ENCODE data around the gene HOXD1.

DNA sequence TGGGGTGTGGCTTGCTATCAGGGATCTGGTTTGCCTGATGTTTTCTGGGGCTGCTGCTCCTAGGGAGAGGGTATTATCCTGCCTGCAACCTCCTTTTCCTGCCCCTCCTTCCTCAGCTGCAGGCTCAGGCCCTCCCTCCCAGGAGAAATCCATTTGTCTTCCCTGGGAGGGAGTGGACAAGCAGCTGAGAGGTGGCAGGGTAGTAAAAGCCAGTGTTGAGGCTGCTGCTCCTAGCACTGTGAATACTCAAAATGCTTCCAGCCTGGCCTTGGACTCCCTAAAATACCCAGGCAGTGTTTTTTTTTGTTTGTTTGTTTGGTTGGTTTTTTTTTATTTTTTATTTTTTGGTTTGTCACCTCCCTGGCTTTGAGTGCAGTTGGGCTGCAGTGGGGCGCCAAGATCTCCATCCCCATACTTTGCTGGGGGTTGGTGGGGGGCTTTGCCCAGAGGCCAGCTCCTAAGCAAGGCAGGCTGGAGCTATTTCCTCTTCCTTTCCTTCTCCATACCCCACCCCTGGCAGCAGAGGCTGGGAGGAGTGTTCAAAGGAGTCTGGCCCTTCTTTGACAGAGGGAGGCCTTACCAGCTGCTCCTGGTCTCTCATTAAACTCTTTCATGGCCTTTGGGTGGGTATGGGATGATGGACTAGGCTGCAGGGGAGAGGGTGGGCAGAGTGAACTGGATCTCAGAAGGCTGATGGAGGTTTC is 17.7 kb upstream of the HOXD1 start:
- TF ChIP-seq, protein P1, sequence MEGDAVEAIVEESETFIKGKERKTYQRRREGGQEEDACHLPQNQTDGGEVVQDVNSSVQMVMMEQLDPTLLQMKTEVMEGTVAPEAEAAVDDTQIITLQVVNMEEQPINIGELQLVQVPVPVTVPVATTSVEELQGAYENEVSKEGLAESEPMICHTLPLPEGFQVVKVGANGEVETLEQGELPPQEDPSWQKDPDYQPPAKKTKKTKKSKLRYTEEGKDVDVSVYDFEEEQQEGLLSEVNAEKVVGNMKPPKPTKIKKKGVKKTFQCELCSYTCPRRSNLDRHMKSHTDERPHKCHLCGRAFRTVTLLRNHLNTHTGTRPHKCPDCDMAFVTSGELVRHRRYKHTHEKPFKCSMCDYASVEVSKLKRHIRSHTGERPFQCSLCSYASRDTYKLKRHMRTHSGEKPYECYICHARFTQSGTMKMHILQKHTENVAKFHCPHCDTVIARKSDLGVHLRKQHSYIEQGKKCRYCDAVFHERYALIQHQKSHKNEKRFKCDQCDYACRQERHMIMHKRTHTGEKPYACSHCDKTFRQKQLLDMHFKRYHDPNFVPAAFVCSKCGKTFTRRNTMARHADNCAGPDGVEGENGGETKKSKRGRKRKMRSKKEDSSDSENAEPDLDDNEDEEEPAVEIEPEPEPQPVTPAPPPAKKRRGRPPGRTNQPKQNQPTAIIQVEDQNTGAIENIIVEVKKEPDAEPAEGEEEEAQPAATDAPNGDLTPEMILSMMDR (IDR thresholded peaks at IDR 0.05; ENCODE audit: extremely low read depth in 1 of 2, insufficient read depth in 1 of 2, low read depth in 1 of 2, low read length in 2 of 2): no peak
- TF ChIP-seq POLR2AphosphoS5 (IDR thresholded peaks at IDR 0.05; ENCODE audit: insufficient read depth, low read depth, low read length): no peak

Data from endothelial cell of umbilical vein (primary cell).